22Rv1 (cell line): ENCODE measurements around the gene CASP2.

Experiments used
- CTCF ChIP-seq: fragments of 450-650 bp; IDR thresholded peaks from 2 replicates; pipeline ENCODE4 v1.5.1; 2017; ENCODE audit warnings: mild to moderate bottlenecking
- ZFX ChIP-seq: fragments of 450-650 bp; IDR thresholded peaks from 2 replicates; pipeline ENCODE4 v1.6.1; 2017; ENCODE audit warnings: antibody characterized with exemption, borderline replicate concordance

- TF ChIP-seq CTCF (no peak), ZFX (no peak)
These were observed 1.6 kb upstream of the CASP2 start for GRCh38 chr7:143286522-143286890.
